Activated naive CD8-positive, alpha-beta T cell treated with anti-CD3 and anti-CD28 coated beads, Interleukin-2, amount 10 ng/mL, durations not matched to agents 7 days and 5 days (primary cell): ENCODE data around the gene GAS6. TPM values are rescaled to one million over a fixed set of nuclear protein-coding genes. Genes with fewer than 3 reads are reported as not detected.

Experiments
- ATAC-seq: fragments of 150-1000 bp; cut with Tn5 transposase; one replicate; pipeline ENCODE4 v1.10.0; 2021; ENCODE audit warnings: low read depth, moderate library complexity
- POLR2A ChIA-PET: fragments of 350-600 bp; sonication (Branson Sonifier 250); formaldehyde crosslinking; loops from one replicate; lab custom pipeline; 2021; ENCODE audit warnings: antibody characterized with exemption; lab: Charles Lee
- DNase-seq: peaks from one replicate; pipeline ENCODE4 v3.0.0; 2021
- H3K27ac Mint-ChIP-seq: one replicate; pipeline ENCODE4 v1.8.0; 2022; ENCODE audit warnings: mild to moderate bottlenecking, mixed read lengths
- H3K27me3 Mint-ChIP-seq: one replicate; pipeline ENCODE4 v1.8.0; 2022; ENCODE audit warnings: mild to moderate bottlenecking, moderate library complexity, mixed read lengths
- H3K36me3 Mint-ChIP-seq: one replicate; pipeline ENCODE4 v1.8.0; 2021; ENCODE audit warnings: mild to moderate bottlenecking, mixed read lengths
- H3K4me1 Mint-ChIP-seq: one replicate; pipeline ENCODE4 v1.8.0; 2021; ENCODE audit warnings: mixed read lengths
- H3K4me3 Mint-ChIP-seq: one replicate; pipeline ENCODE4 v1.8.0; 2022; ENCODE audit warnings: mild to moderate bottlenecking, moderate library complexity, mixed read lengths
- H3K9me3 Mint-ChIP-seq: one replicate; pipeline ENCODE4 v1.8.0; 2021; ENCODE audit warnings: mixed read lengths
- total RNA-seq, 2 experiments: library from RNA; stranded (reverse); gene quantifications; one replicate each; pipeline ENCODE4 v1.2.3, GENCODE V29; 2021

The GAS6 gene
- total RNA-seq, 2 experiments from 2014 or later = 2.1 to 2.6 TPM

DNA sequence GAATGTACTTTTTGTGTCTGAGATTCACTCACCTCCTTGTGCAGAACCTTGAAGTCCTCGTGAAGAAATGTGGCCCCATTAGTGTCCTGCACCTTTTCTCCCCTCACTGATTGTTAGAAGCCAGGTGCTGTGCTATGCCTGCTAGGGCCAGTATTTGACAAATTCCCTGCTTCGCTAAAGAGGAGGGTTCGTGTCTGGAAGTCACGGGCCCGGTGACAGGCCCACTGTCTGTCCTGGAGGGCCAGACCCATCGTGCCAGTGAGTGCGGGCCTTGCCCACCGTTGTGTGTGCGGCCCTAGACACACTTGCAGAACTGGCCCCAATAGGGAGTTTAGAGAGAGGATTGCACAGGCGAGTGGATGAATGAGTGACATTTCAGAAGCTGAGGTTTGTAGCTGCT, 36.8 kb upstream of the GAS6 start:
- Mint-ChIP-seq H3K27ac (no peak overlapping the region), H3K36me3 (no peaks in the 10 kb centered on the region), H3K4me1 (no peaks in the 10 kb centered on the region), H3K4me3 (no peak overlapping the region), H3K9me3 (no peaks in the 10 kb centered on the region), H3K27me3 (peaks cover 20% of the 10 kb centered on the region)
- no peak for ATAC-seq
- DNase-seq = no peak
- POLR2A ChIA-PET = no interaction called here

- H3K4me1 Mint-ChIP-seq = no peaks in the 10 kb centered on the region
- no peak overlapping the region for H3K4me3 Mint-ChIP-seq
- no peak for DNase-seq
- no peak overlapping the region for H3K27ac Mint-ChIP-seq
- peaks cover 2% of the 10 kb centered on the region for H3K36me3 Mint-ChIP-seq
- peaks cover 33% of the 10 kb centered on the region for H3K27me3 Mint-ChIP-seq
- POLR2A ChIA-PET = no interaction called here
- H3K9me3 Mint-ChIP-seq = no peaks in the 10 kb centered on the region
- no peak for ATAC-seq
Observed at GRCh38 chr13:113898391-113898790, 34.5 kb upstream of the GAS6 start.

GRCh38 chr13:113897966-113898365, 34.1 kb upstream of the GAS6 start:
- Mint-ChIP-seq H3K9me3 (no peaks in the 10 kb centered on the region), H3K27me3 (peaks cover 35% of the 10 kb centered on the region), H3K27ac (no peak overlapping the region), H3K36me3 (peaks cover 2% of the 10 kb centered on the region), H3K4me1 (no peaks in the 10 kb centered on the region), H3K4me3 (no peak overlapping the region)
- ATAC-seq = no peak
- no peak for DNase-seq
- POLR2A ChIA-PET = no interaction called here

- H3K27me3 Mint-ChIP-seq = peaks cover 43% of the 10 kb centered on the region
- POLR2A ChIA-PET = no interaction called here
Observed at GRCh38 chr13:113897161-113897560, 33.3 kb upstream of the GAS6 start.

DNA sequence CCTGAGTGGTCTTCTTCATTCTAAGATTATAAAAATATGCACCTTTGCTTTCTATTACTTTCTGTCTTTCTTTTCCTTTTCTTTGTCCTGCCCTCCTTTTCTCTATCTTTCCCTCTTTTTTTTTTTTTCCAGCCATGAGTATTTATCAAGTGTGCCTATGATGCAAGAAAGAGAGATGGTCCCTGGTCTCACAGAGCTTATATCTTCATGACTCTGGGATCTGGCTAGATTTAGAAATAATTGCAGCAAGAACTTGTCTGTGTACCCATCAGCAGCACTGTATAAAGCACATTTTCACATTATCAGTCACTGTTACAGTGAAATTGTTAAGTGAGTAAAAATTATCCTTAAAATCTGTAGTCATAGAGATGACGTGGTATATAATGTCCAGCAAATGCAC, 31.6 kb upstream of the GAS6 start:
- no peak for DNase-seq
- no peak for ATAC-seq
- H3K27ac Mint-ChIP-seq = no peak overlapping the region
- H3K27me3 Mint-ChIP-seq = peaks cover 53% of the 10 kb centered on the region
- no peaks in the 10 kb centered on the region for H3K9me3 Mint-ChIP-seq
- POLR2A ChIA-PET = no interaction called here
- H3K4me1 Mint-ChIP-seq = no peaks in the 10 kb centered on the region
- H3K4me3 Mint-ChIP-seq = no peak overlapping the region
- H3K36me3 Mint-ChIP-seq = peaks cover 2% of the 10 kb centered on the region

More at GRCh38 chr13:113897161-113897560, 33.3 kb upstream of the GAS6 start:
- no peaks in the 10 kb centered on the region for H3K4me1 Mint-ChIP-seq
- no peaks in the 10 kb centered on the region for H3K9me3 Mint-ChIP-seq
- H3K27ac Mint-ChIP-seq = no peak overlapping the region
- no peak for ATAC-seq
- no peak for DNase-seq
- H3K4me3 Mint-ChIP-seq = no peak overlapping the region
- peaks cover 2% of the 10 kb centered on the region for H3K36me3 Mint-ChIP-seq

GRCh38 chr13:113890774-113891480, 27.1 kb upstream of the GAS6 start:
- H3K27ac Mint-ChIP-seq = no peak overlapping the region
- DNase-seq (no peak), ATAC-seq (no peak)
- no peaks in the 10 kb centered on the region for H3K9me3 Mint-ChIP-seq
- POLR2A ChIA-PET = no interaction called here
- H3K27me3 Mint-ChIP-seq = peaks cover 54% of the 10 kb centered on the region
- no peak overlapping the region for H3K4me3 Mint-ChIP-seq
- H3K4me1 Mint-ChIP-seq = no peaks in the 10 kb centered on the region
- peaks cover 2% of the 10 kb centered on the region for H3K36me3 Mint-ChIP-seq

GRCh38 chr13:113889467-113889866, 25.6 kb upstream of the GAS6 start:
- DNase-seq = no peak
- Mint-ChIP-seq H3K9me3 (no peaks in the 10 kb centered on the region), H3K27ac (no peak overlapping the region), H3K36me3 (no peaks in the 10 kb centered on the region), H3K4me1 (no peaks in the 10 kb centered on the region), H3K27me3 (peaks cover 42% of the 10 kb centered on the region), H3K4me3 (no peak overlapping the region)
- no peak for ATAC-seq
- POLR2A ChIA-PET = no interaction called here

DNA sequence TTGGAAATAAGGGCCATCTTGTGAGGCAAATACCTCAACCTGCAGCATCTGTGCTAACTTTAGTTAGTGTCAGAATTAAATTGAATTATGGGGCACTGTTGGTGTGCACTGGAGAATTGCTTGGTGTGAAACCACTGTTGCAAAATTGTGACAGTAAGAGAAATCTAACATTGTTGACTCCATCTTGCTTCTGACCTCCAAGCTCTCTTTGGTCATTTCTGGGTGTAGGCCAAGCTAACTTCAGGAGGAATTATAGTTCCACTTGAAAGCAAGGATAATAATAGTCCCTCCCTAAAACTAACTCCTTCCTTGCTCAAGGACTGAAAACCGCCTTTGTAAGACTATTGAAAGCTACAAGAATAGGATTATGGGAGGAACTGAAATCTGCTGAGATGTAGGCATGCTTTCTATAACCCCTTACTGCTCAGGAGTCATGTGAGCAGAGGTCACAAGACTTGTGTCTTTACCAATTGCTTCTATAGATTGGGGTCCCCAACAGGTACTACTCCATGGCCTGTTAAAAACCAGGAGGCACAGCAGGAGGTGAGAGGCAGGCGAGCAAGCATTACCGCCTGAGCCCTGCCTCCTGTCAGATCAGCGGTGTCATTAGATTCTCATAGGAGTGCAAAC, 24.9 kb upstream of the GAS6 start:
- no peaks in the 10 kb centered on the region for H3K4me1 Mint-ChIP-seq
- ATAC-seq (no peak), DNase-seq (no peak)
- H3K27me3 Mint-ChIP-seq = peaks cover 38% of the 10 kb centered on the region
- H3K36me3 Mint-ChIP-seq = no peaks in the 10 kb centered on the region
- no peak overlapping the region for H3K27ac Mint-ChIP-seq
- POLR2A ChIA-PET = no interaction called here
- H3K4me3 Mint-ChIP-seq = no peak overlapping the region
- no peaks in the 10 kb centered on the region for H3K9me3 Mint-ChIP-seq

DNA sequence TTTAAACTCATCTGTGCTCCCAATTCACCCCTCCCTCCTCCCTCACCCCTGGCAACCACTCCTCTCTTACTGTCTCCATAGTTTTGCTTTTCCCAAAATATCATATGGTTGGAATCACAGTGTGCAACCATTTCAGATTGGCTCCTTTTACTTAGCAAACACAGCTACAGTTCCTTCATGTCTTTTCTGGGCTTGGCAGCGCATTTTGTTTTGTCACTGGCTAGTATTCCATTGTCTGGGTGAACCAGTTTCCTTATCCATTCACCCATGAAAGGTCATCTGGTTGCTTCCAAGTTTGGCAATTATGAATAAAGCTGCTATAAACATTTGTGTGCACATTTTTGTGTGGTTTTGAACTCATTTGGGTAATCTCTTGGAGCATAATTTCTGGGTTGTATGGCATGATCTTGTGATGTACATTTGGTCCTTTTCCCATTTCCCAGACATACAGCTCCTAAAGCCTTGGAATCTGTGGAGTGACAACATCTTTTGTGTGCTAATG, 23.9 kb upstream of the GAS6 start:
- H3K27ac Mint-ChIP-seq = no peak overlapping the region
- H3K36me3 Mint-ChIP-seq = no peaks in the 10 kb centered on the region
- POLR2A ChIA-PET = no interaction called here
- H3K4me1 Mint-ChIP-seq = no peaks in the 10 kb centered on the region
- peaks cover 28% of the 10 kb centered on the region for H3K27me3 Mint-ChIP-seq
- no peak for DNase-seq
- no peaks in the 10 kb centered on the region for H3K9me3 Mint-ChIP-seq
- H3K4me3 Mint-ChIP-seq = no peak overlapping the region
- ATAC-seq = no peak

GRCh38 chr13:113886561-113887112, 22.8 kb upstream of the GAS6 start:
- no peak overlapping the region for H3K4me3 Mint-ChIP-seq
- no peak for ATAC-seq

DNA sequence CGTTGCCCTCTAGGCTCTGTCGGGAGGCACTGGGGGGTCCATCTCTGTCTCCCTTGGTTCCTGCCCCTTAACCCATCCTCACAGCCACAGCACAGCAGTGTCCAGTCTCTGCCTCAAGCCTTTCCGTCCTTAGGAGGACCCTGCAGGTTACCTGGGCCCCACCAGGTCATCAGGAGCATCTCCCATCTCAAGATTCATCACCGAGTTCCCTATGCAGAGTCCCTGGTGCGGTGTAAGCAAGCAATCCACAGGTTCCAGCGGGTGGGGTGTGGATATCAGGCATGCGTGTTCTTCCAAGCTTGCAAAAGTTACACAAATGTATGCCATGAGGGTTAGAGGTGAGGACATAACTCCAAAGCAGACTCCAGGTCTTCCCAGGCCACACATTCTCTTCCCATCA, 20.9 kb upstream of the GAS6 start:
- Mint-ChIP-seq H3K27ac (no peak overlapping the region), H3K4me3 (no peak overlapping the region), H3K36me3 (no peaks in the 10 kb centered on the region), H3K27me3 (peaks cover 12% of the 10 kb centered on the region), H3K4me1 (peaks cover 13% of the 10 kb centered on the region), H3K9me3 (no peaks in the 10 kb centered on the region)
- POLR2A ChIA-PET = no interaction called here
- DNase-seq = no peak
- ATAC-seq = no peak

More at GRCh38 chr13:113886561-113887112, 22.8 kb upstream of the GAS6 start:
- Mint-ChIP-seq H3K27me3 (peaks cover 16% of the 10 kb centered on the region), H3K4me1 (peaks cover 6% of the 10 kb centered on the region), H3K27ac (no peak overlapping the region), H3K9me3 (no peaks in the 10 kb centered on the region), H3K36me3 (no peaks in the 10 kb centered on the region)
- DNase-seq = no peak
- POLR2A ChIA-PET = no interaction called here

DNA sequence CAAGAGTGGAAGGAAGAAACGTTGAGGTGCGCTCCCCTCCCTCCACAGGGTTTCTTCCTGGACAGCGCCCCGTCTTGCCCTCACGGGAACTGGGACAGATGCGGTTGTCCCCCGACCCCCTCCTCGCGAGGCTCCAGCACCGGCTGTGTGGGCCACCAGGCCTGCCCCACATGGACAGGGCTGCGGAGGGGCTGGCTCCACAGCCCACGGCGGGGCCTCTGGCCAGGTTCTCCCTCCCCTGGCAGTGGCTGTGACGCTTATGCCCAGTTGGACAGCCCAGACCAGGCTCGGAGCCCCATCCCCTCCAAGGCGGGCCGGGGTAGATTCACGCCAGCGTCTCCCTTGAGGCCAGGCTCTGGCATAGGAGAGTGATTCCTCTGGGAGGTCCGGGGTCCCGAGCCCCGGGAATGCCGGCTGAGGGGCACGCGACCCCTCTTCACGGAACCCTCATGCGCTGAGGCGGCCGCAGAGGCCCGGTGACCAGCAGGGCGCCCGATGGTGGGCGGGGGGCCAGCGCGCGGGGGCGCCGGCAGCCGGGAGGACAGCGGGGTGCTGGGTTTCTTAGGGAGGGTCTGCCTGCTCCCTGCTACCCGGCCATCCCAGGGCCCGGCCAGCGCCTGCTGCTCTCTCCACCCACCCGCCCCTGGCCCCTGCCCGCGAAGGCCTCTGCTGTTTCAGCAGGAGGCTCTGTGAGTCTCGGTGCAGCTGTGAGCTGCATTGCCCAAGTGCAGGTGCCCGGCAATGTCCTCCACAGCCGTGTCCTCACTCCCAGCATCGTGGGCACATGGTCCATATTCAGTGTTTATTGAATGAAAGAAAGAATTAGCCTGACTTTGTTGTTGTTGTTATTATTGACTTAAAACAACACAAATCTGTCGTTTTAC, 20.3 kb upstream of the GAS6 start:
- ATAC-seq = no peak
- DNase-seq = no peak
- no peak overlapping the region for H3K4me3 Mint-ChIP-seq
- no peaks in the 10 kb centered on the region for H3K36me3 Mint-ChIP-seq
- peaks cover 7% of the 10 kb centered on the region for H3K27me3 Mint-ChIP-seq
- H3K27ac Mint-ChIP-seq = no peak overlapping the region
- peaks cover 13% of the 10 kb centered on the region for H3K4me1 Mint-ChIP-seq
- H3K9me3 Mint-ChIP-seq = no peaks in the 10 kb centered on the region
- POLR2A ChIA-PET = no interaction called here

- Mint-ChIP-seq H3K4me3 (no peak overlapping the region), H3K27me3 (peaks cover 7% of the 10 kb centered on the region), H3K27ac (no peak overlapping the region), H3K36me3 (no peaks in the 10 kb centered on the region), H3K9me3 (no peaks in the 10 kb centered on the region), H3K4me1 (peaks cover 13% of the 10 kb centered on the region)
- DNase-seq = no peak
- ATAC-seq = no peak
- POLR2A ChIA-PET = no interaction called here
Observed at GRCh38 chr13:113883314-113883811, 19.5 kb upstream of the GAS6 start.
